ENCODE measurements around the gene C14orf39.

Gene C14orf39

DNA sequence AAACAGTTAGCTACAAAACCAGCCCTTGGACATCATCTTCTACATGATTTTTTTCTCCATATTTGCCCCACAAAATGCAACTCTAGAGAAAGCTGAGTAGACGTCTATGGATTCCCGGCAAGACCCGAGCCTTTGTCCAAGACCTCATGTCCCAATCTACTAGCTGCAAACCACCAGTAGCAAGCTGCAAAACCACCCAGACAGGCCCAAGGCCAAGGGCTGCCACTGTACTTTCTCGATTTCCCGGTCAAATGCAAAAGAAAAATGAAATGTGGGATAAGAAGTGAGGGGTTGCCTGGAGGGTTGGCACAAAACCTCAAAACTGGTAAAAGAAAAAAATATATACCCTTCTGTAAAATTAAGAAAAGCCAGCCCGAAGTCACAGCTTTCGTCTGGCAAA is 20.1 kb upstream of the C14orf39 start:
- peaks cover 6% of the 10 kb centered on the region; the same call in 1 of the 2 replicates for H3K4me1 ChIP-seq (ENCODE audit: control insufficient read depth, insufficient read depth, low read length)
- POLR2A ChIA-PET: no interaction called here
- no peak overlapping the region for H3K27ac ChIP-seq (ENCODE audit: extremely low read depth, low read depth, low read length)
- CTCF ChIA-PET: interaction anchor here (0.7 kb wide), 1 partner anchor 156 kb away, joined by 4 read pairs; no protein-coding TSS in a partner anchor
- TF ChIP-seq, protein P1, sequence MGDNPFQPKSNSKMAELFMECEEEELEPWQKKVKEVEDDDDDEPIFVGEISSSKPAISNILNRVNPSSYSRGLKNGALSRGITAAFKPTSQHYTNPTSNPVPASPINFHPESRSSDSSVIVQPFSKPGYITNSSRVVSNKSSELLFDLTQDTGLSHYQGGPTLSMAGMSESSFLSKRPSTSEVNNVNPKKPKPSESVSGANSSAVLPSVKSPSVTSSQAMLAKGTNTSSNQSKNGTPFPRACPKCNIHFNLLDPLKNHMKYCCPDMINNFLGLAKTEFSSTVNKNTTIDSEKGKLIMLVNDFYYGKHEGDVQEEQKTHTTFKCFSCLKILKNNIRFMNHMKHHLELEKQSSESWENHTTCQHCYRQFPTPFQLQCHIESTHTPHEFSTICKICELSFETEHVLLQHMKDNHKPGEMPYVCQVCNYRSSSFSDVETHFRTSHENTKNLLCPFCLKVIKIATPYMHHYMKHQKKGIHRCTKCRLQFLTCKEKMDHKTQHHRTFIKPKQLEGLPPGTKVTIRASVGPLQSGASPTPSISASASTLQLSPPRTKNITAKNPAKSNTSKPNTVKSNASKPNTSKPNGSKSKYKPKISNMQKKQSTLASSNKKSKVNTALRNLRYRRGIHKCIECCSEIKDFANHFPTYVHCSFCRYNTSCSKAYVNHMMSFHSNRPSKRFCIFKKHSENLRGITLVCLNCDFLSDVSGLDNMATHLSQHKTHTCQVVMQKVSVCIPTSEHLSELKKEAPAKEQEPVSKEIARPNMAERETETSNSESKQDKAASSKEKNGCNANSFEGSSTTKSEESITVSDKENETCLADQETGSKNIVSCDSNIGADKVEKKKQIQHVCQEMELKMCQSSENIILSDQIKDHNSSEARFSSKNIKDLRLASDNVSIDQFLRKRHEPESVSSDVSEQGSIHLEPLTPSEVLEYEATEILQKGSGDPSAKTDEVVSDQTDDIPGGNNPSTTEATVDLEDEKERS (tag by site-specific recombination; IDR thresholded peaks at IDR 0.05): no peak
- TF ChIP-seq ZEB2 (tag by site-specific recombination; IDR thresholded peaks at IDR 0.05): no peak
- TF ChIP-seq, protein P2, sequence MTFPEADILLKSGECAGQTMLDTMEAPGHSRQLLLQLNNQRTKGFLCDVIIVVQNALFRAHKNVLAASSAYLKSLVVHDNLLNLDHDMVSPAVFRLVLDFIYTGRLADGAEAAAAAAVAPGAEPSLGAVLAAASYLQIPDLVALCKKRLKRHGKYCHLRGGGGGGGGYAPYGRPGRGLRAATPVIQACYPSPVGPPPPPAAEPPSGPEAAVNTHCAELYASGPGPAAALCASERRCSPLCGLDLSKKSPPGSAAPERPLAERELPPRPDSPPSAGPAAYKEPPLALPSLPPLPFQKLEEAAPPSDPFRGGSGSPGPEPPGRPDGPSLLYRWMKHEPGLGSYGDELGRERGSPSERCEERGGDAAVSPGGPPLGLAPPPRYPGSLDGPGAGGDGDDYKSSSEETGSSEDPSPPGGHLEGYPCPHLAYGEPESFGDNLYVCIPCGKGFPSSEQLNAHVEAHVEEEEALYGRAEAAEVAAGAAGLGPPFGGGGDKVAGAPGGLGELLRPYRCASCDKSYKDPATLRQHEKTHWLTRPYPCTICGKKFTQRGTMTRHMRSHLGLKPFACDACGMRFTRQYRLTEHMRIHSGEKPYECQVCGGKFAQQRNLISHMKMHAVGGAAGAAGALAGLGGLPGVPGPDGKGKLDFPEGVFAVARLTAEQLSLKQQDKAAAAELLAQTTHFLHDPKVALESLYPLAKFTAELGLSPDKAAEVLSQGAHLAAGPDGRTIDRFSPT (tag by site-specific recombination; IDR thresholded peaks at IDR 0.05): no peak
- no peak for TF ChIP-seq ZFP3 (tag by site-specific recombination; IDR thresholded peaks at IDR 0.05; ENCODE audit: low read depth)
- TF ChIP-seq ZNF777 (tag by site-specific recombination; IDR thresholded peaks at IDR 0.05; ENCODE audit: borderline replicate concordance): no peak
- TF ChIP-seq, protein P3, sequence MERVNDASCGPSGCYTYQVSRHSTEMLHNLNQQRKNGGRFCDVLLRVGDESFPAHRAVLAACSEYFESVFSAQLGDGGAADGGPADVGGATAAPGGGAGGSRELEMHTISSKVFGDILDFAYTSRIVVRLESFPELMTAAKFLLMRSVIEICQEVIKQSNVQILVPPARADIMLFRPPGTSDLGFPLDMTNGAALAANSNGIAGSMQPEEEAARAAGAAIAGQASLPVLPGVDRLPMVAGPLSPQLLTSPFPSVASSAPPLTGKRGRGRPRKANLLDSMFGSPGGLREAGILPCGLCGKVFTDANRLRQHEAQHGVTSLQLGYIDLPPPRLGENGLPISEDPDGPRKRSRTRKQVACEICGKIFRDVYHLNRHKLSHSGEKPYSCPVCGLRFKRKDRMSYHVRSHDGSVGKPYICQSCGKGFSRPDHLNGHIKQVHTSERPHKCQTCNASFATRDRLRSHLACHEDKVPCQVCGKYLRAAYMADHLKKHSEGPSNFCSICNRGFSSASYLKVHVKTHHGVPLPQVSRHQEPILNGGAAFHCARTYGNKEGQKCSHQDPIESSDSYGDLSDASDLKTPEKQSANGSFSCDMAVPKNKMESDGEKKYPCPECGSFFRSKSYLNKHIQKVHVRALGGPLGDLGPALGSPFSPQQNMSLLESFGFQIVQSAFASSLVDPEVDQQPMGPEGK (tag by site-specific recombination; IDR thresholded peaks at IDR 0.05): no peak
- no peak for TF ChIP-seq ZNF335 (tag by site-specific recombination; conservative IDR thresholded peaks at IDR 0.05)
- TF ChIP-seq, protein P4, sequence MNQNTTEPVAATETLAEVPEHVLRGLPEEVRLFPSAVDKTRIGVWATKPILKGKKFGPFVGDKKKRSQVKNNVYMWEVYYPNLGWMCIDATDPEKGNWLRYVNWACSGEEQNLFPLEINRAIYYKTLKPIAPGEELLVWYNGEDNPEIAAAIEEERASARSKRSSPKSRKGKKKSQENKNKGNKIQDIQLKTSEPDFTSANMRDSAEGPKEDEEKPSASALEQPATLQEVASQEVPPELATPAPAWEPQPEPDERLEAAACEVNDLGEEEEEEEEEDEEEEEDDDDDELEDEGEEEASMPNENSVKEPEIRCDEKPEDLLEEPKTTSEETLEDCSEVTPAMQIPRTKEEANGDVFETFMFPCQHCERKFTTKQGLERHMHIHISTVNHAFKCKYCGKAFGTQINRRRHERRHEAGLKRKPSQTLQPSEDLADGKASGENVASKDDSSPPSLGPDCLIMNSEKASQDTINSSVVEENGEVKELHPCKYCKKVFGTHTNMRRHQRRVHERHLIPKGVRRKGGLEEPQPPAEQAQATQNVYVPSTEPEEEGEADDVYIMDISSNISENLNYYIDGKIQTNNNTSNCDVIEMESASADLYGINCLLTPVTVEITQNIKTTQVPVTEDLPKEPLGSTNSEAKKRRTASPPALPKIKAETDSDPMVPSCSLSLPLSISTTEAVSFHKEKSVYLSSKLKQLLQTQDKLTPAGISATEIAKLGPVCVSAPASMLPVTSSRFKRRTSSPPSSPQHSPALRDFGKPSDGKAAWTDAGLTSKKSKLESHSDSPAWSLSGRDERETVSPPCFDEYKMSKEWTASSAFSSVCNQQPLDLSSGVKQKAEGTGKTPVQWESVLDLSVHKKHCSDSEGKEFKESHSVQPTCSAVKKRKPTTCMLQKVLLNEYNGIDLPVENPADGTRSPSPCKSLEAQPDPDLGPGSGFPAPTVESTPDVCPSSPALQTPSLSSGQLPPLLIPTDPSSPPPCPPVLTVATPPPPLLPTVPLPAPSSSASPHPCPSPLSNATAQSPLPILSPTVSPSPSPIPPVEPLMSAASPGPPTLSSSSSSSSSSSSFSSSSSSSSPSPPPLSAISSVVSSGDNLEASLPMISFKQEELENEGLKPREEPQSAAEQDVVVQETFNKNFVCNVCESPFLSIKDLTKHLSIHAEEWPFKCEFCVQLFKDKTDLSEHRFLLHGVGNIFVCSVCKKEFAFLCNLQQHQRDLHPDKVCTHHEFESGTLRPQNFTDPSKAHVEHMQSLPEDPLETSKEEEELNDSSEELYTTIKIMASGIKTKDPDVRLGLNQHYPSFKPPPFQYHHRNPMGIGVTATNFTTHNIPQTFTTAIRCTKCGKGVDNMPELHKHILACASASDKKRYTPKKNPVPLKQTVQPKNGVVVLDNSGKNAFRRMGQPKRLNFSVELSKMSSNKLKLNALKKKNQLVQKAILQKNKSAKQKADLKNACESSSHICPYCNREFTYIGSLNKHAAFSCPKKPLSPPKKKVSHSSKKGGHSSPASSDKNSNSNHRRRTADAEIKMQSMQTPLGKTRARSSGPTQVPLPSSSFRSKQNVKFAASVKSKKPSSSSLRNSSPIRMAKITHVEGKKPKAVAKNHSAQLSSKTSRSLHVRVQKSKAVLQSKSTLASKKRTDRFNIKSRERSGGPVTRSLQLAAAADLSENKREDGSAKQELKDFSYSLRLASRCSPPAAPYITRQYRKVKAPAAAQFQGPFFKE (tag by site-specific recombination; IDR thresholded peaks at IDR 0.05; ENCODE audit: borderline replicate concordance): no peak
- TF ChIP-seq, protein P5, sequence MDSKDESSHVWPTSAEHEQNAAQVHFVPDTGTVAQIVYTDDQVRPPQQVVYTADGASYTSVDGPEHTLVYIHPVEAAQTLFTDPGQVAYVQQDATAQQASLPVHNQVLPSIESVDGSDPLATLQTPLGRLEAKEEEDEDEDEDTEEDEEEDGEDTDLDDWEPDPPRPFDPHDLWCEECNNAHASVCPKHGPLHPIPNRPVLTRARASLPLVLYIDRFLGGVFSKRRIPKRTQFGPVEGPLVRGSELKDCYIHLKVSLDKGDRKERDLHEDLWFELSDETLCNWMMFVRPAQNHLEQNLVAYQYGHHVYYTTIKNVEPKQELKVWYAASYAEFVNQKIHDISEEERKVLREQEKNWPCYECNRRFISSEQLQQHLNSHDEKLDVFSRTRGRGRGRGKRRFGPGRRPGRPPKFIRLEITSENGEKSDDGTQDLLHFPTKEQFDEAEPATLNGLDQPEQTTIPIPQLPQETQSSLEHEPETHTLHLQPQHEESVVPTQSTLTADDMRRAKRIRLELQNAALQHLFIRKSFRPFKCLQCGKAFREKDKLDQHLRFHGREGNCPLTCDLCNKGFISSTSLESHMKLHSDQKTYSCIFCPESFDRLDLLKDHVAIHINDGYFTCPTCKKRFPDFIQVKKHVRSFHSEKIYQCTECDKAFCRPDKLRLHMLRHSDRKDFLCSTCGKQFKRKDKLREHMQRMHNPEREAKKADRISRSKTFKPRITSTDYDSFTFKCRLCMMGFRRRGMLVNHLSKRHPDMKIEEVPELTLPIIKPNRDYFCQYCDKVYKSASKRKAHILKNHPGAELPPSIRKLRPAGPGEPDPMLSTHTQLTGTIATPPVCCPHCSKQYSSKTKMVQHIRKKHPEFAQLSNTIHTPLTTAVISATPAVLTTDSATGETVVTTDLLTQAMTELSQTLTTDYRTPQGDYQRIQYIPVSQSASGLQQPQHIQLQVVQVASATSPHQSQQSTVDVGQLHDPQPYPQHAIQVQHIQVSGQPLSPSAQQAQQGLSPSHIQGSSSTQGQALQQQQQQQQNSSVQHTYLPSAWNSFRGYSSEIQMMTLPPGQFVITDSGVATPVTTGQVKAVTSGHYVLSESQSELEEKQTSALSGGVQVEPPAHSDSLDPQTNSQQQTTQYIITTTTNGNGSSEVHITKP (tag by site-specific recombination; IDR thresholded peaks at IDR 0.05): no peak
- TF ChIP-seq TRIM28 (IDR thresholded peaks at IDR 0.05; ENCODE audit: borderline replicate concordance, low read length): no peak
- TF ChIP-seq SP3 (tag by site-specific recombination; IDR thresholded peaks at IDR 0.05): no peak
- TF ChIP-seq GFI1B (tag by site-specific recombination; IDR thresholded peaks at IDR 0.05): no peak
- no peaks in the 10 kb centered on the region for H3K36me3 ChIP-seq (ENCODE audit: control insufficient read depth in 2 of 2, insufficient read depth in 1 of 2, low read length in 2 of 2)
- H3K9me3 ChIP-seq (ENCODE audit: control insufficient read depth, insufficient read depth, low read depth, low read length): no peaks in the 10 kb centered on the region
- no peak overlapping the region for H3K4me3 ChIP-seq (ENCODE audit: low read depth, low read length)
